Measurements from ENCODE around the gene SPON1. TPM values are rescaled to one million over a fixed set of nuclear protein-coding genes. Genes with fewer than 3 reads are reported as not detected.

Gene SPON1
- total and polyA plus RNA-seq, 2 of the 8 experiments (the other 6 are each of a cell fraction or from before 2014, with no cell fraction given) = 1.5 to 5.4 TPM

DNA sequence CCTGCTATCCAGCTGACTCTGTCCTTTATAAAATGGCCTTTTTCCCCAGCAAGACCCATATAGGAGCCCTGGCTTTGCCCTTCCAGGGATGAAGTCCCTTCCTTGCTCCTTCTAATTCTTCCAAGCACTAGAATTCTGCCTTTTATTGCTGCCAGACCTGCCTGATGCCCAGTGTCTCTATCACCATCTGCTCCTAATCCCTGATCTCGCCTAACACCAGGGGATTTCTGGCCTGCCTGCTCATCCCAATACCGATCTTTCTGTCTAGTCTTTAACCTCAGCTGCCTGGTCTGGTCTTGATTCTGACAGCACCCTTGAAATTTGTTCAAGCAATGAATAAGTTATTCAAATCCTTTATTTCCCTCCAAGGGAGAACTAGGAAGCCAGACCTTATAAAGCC, 150.2 kb downstream of the SPON1 start (continued):
- TF ChIP-seq, protein P1, sequence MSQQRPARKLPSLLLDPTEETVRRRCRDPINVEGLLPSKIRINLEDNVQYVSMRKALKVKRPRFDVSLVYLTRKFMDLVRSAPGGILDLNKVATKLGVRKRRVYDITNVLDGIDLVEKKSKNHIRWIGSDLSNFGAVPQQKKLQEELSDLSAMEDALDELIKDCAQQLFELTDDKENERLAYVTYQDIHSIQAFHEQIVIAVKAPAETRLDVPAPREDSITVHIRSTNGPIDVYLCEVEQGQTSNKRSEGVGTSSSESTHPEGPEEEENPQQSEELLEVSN (IDR thresholded peaks at IDR 0.05) = no peak
- TF ChIP-seq POU5F1 (IDR thresholded peaks at IDR 0.05; ENCODE audit: low read depth, low read length) = no peak
- no peak for TF ChIP-seq SUZ12 (IDR thresholded peaks at IDR 0.05; ENCODE audit: low read length)
- TF ChIP-seq TAF1 (IDR thresholded peaks at IDR 0.05; ENCODE audit: low read depth, low read length) = no peak
- TF ChIP-seq SP1 (IDR thresholded peaks at IDR 0.05; ENCODE audit: low read depth, low read length) = no peak
- no peak for TF ChIP-seq TCF12 (IDR thresholded peaks at IDR 0.05; ENCODE audit: low read depth, low read length)
- TF ChIP-seq RAD21 (IDR thresholded peaks at IDR 0.05 in 1 of 2, conservative IDR thresholded peaks at IDR 0.05 in 1 of 2; ENCODE audit: low read depth in 2 of 2, low read length in 2 of 2) = no peak
- no peak for TF ChIP-seq KDM5A (IDR thresholded peaks at IDR 0.05; ENCODE audit: low read length)
